ENCODE results near the gene PPP2R5D.
A peak's percentile ranks its signal among the peaks of the same experiment; 100 is the strongest.

The PPP2R5D gene

GRCh38 chr6:43013843-43014433 is 29.6 kb downstream of the PPP2R5D start, which contains the start of the genes KLHDC3 and MEA1:
KLHDC3 (plus strand) TSS chr6:43014249; CDS start chr6:43017193, 2,944 bp downstream.
MEA1 (minus strand) TSS chr6:43013946; CDS start chr6:43013813, 133 bp downstream.
- peak within 1 kb of the TSS; percentile 83 for H3K27ac ChIP-seq
- peak; percentile 14; the same call in 1 of the 2 replicates for TF ChIP-seq ZFX (IDR thresholded peaks at IDR 0.05)
- TF ChIP-seq CTCF (conservative IDR thresholded peaks at IDR 0.05), result no peak

- TF ChIP-seq CTCF (conservative IDR thresholded peaks at IDR 0.05), result no peak
- no peak for TF ChIP-seq ZFX (IDR thresholded peaks at IDR 0.05)
- peak overlapping the region; percentile 83 for H3K27ac ChIP-seq
Observed at GRCh38 chr6:43014434-43014909, 30.1 kb downstream of the PPP2R5D start.

GRCh38 chr6:43016176-43016942 is 32.0 kb downstream of the PPP2R5D start:
- H3K27ac ChIP-seq, result no peak overlapping the region
- TF ChIP-seq CTCF (conservative IDR thresholded peaks at IDR 0.05) (no peak), ZFX (IDR thresholded peaks at IDR 0.05) (no peak)

DNA sequence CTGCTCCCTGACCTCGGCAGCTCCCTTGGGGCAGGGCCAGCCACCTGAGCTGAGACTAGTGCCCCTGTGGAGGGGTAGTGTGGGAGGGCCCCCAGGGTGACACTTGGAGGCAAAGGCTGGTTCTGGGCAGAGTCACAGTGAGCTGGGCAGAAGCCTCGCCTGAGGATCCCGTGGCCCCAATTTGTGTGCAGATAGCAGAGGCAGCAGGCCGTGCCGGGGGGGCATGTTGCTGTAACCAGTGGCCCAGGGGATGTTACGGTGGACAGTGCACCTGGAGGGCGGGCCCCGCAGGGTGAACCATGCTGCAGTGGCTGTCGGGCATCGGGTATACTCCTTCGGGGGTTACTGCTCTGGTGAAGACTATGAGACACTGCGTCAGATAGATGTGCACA is 32.6 kb downstream of the PPP2R5D start:
- TF ChIP-seq CTCF (conservative IDR thresholded peaks at IDR 0.05), result no peak
- no peak for TF ChIP-seq ZFX (IDR thresholded peaks at IDR 0.05)
- H3K27ac ChIP-seq, result no peak overlapping the region

DNA sequence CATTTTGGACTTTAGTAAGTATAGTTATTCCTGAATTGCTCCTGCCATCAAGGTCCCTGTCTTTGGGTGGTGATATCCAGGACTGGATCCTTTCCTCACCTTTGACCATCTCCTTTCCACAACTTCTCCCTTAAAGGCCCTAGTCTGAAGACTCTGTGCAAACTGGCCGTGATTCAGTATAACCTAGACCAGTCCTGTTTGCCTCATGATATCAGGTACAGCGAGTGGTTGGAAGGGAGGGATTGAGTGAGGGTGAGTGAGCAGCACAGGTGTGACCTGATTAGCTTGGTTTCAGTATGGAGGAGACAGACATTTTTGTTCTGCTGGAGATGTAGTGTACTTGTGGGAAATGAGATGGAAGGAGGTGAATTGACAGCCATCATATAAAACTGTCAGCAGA is 34.8 kb downstream of the PPP2R5D start:
- no peak overlapping the region for H3K27ac ChIP-seq
- TF ChIP-seq ZFX (IDR thresholded peaks at IDR 0.05) (no peak), CTCF (conservative IDR thresholded peaks at IDR 0.05) (no peak)

- H3K27ac ChIP-seq, result peak overlapping the region; percentile 95; the same call in 1 of the 2 replicates
- TF ChIP-seq CTCF (conservative IDR thresholded peaks at IDR 0.05) (no peak), ZFX (IDR thresholded peaks at IDR 0.05) (no peak)
Observed at GRCh38 chr6:43020052-43020705, 35.8 kb downstream of the PPP2R5D start.

GRCh38 chr6:43020847-43021246 is 36.5 kb downstream of the PPP2R5D start:
- TF ChIP-seq CTCF (conservative IDR thresholded peaks at IDR 0.05) (no peak), ZFX (IDR thresholded peaks at IDR 0.05) (no peak)
- peak overlapping the region; percentile 95 for H3K27ac ChIP-seq
